Stimulated activated memory B cell treated with anti-CD40 and anti-IgM and Interleukin-4, amounts not matched to agents 10 μg/mL and 1 μg/mL and 100 μg/mL, for 72 hours (primary cell): ENCODE data around the gene OR5B3.

Source experiments
- ATAC-seq: fragments of 150-1000 bp; cut with Tn5 transposase; 2 replicates; pipeline ENCODE4 v1.10.0; 2021
- H3K27ac Mint-ChIP-seq: one replicate; pipeline ENCODE4 v1.8.0; 2022; ENCODE audit warnings: mild to moderate bottlenecking, mixed read lengths
- H3K27me3 Mint-ChIP-seq: one replicate; pipeline ENCODE4 v1.8.0; 2022; ENCODE audit warnings: mixed read lengths
- H3K36me3 Mint-ChIP-seq: one replicate; pipeline ENCODE4 v1.8.0; 2022; ENCODE audit warnings: mixed read lengths
- H3K4me1 Mint-ChIP-seq: one replicate; pipeline ENCODE4 v1.8.0; 2022; ENCODE audit warnings: mixed read lengths
- H3K4me3 Mint-ChIP-seq: one replicate; pipeline ENCODE4 v1.8.0; 2022; ENCODE audit warnings: mild to moderate bottlenecking, moderate library complexity, mixed read lengths
- H3K9me3 Mint-ChIP-seq: one replicate; pipeline ENCODE4 v1.8.0; 2022; ENCODE audit warnings: mixed read lengths

The OR5B3 gene

DNA sequence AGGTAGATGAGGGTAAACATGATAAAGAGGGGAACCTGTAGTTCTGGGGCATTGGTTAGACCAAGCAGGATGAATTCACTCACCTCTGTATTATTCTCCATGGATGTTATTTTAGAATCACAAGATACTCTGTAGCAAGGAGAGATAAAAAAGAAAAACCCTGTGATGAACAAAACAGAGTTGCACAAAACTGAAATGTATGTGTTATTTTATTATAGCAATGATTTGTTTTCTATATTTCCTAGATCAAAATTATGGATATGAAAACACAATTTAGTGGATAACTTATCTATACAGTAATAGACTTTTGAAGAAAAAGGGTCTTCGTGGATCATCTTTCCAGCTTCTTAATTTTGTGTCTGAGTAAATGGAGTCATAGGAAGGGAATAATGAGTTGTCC, 47.7 kb downstream of the OR5B3 start, which contains the start of gene OR5B17:
Gene OR5B17, minus strand, starts transcription at position 101 of the 400 bp plus-strand sequence. Its CDS starts 0 bp downstream, at position 101.
- H3K36me3 Mint-ChIP-seq: no peaks in the 10 kb centered on the region
- no peak for ATAC-seq
- H3K4me3 Mint-ChIP-seq: no peak within 1 kb of the TSS
- H3K4me1 Mint-ChIP-seq: no peaks in the 10 kb centered on the region
- no peaks in the 10 kb centered on the region for H3K9me3 Mint-ChIP-seq
- H3K27me3 Mint-ChIP-seq: peaks cover 27% of the 10 kb centered on the region
- no peak within 1 kb of the TSS for H3K27ac Mint-ChIP-seq

DNA sequence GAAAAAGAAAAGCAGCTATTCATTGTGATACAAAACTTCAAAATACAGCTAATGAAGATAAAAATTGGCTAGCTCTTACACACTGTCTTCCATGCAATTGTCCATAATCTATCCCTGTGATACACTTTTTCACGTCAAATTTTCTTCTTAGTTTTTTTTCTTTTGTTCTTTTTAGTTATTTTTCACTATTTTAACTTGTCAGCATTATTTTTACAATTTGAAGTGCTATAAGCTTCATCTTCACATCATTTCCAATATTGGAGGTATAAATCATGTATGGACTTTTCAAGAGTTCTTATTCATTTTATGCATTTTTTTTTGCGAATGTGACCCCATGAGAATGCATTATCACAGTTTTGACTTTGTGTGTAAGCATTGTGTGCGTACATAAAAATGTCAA, 51.9 kb downstream of the OR5B3 start:
- peaks cover 36% of the 10 kb centered on the region for H3K27me3 Mint-ChIP-seq
- no peak overlapping the region for H3K27ac Mint-ChIP-seq
- H3K4me1 Mint-ChIP-seq: no peaks in the 10 kb centered on the region

More for the DNA sequence above, 51.9 kb downstream of the OR5B3 start:
- Mint-ChIP-seq H3K9me3 (no peaks in the 10 kb centered on the region), H3K4me3 (no peak overlapping the region), H3K36me3 (no peaks in the 10 kb centered on the region)
- no peak for ATAC-seq
